ENCODE data around the gene G6PC1. TPM values are rescaled to one million over a fixed set of nuclear protein-coding genes. Genes with fewer than 3 reads are reported as not detected.
"Not testable (repeated sequence)": the region's sequence is repeated elsewhere in the genome, so short reads cannot be mapped to it uniquely, and the experiment has no call there.

G6PC1 gene
- total RNA-seq, 1 donor from 2014 or later = not detected

GRCh38 chr17:42895185-42895555 is 5.4 kb upstream of the G6PC1 start:
- TF ChIP-seq CTCF (conservative IDR thresholded peaks at IDR 0.05) = no peak
- Mint-ChIP-seq H3K36me3 (ENCODE audit: low read depth) (no peaks in the 10 kb centered on the region), H3K27ac (ENCODE audit: unreplicated experiment) (no peak overlapping the region), H3K27me3 (ENCODE audit: low read depth) (peaks cover 27% of the 10 kb centered on the region), H3K4me3 (no peak overlapping the region), H3K9me3 (no peaks in the 10 kb centered on the region), H3K4me1 (no peaks in the 10 kb centered on the region)
- DNase-seq (ENCODE audit: low read depth, low spot score) = no peak

GRCh38 chr17:42898147-42898811 is 2.3 kb upstream of the G6PC1 start:
- no peak overlapping the region for H3K4me3 Mint-ChIP-seq
- no peak for TF ChIP-seq CTCF (conservative IDR thresholded peaks at IDR 0.05)
- peaks cover 31% of the 10 kb centered on the region for H3K27me3 Mint-ChIP-seq (ENCODE audit: low read depth)
- DNase-seq (ENCODE audit: low read depth, low spot score) = no peak
- H3K4me1 Mint-ChIP-seq = no peaks in the 10 kb centered on the region
- H3K9me3 Mint-ChIP-seq = no peaks in the 10 kb centered on the region
- no peaks in the 10 kb centered on the region for H3K36me3 Mint-ChIP-seq (ENCODE audit: low read depth)
- H3K27ac Mint-ChIP-seq (ENCODE audit: unreplicated experiment) = no peak overlapping the region

- DNase-seq (ENCODE audit: low read depth, low spot score); H3K36me3 Mint-ChIP-seq (ENCODE audit: low read depth); H3K27ac Mint-ChIP-seq (ENCODE audit: unreplicated experiment); H3K9me3 Mint-ChIP-seq; H3K4me3 Mint-ChIP-seq; H3K4me1 Mint-ChIP-seq: not testable (repeated sequence)
- peaks cover 26% of the 10 kb centered on the region for H3K27me3 Mint-ChIP-seq (ENCODE audit: low read depth)
Observed at GRCh38 chr17:42899981-42900380, 618 bp upstream of the G6PC1 start.

- peaks cover 29% of the 10 kb centered on the region for H3K27me3 Mint-ChIP-seq (ENCODE audit: low read depth)
- no peaks in the 10 kb centered on the region for H3K4me1 Mint-ChIP-seq
- H3K36me3 Mint-ChIP-seq (ENCODE audit: low read depth) = no peaks in the 10 kb centered on the region
- no peak overlapping the region for H3K27ac Mint-ChIP-seq (ENCODE audit: unreplicated experiment)
- H3K9me3 Mint-ChIP-seq = no peaks in the 10 kb centered on the region
- DNase-seq (ENCODE audit: low read depth, low spot score) = no peak
- no peak for TF ChIP-seq CTCF (conservative IDR thresholded peaks at IDR 0.05)
- H3K4me3 Mint-ChIP-seq = no peak overlapping the region
Observed at GRCh38 chr17:42901535-42902229, 1.1 kb downstream of the G6PC1 start.

- no peaks in the 10 kb centered on the region for H3K4me1 Mint-ChIP-seq
- H3K4me3 Mint-ChIP-seq = no peak overlapping the region
- no peak for DNase-seq (ENCODE audit: low read depth, low spot score)
- TF ChIP-seq CTCF (conservative IDR thresholded peaks at IDR 0.05) = no peak
- H3K36me3 Mint-ChIP-seq (ENCODE audit: low read depth) = no peaks in the 10 kb centered on the region
- H3K27ac Mint-ChIP-seq (ENCODE audit: unreplicated experiment) = no peak overlapping the region
- H3K9me3 Mint-ChIP-seq = no peaks in the 10 kb centered on the region
- peaks cover 34% of the 10 kb centered on the region for H3K27me3 Mint-ChIP-seq (ENCODE audit: low read depth)
Observed at GRCh38 chr17:42904110-42904469, 3.5 kb downstream of the G6PC1 start.

- no peak for TF ChIP-seq CTCF (conservative IDR thresholded peaks at IDR 0.05)
- Mint-ChIP-seq H3K36me3 (ENCODE audit: low read depth) (no peaks in the 10 kb centered on the region), H3K9me3 (no peaks in the 10 kb centered on the region), H3K4me1 (no peaks in the 10 kb centered on the region), H3K27ac (ENCODE audit: unreplicated experiment) (no peak overlapping the region), H3K4me3 (no peak overlapping the region), H3K27me3 (ENCODE audit: low read depth) (peaks cover 42% of the 10 kb centered on the region)
- DNase-seq (ENCODE audit: low read depth, low spot score) = no peak
Observed at GRCh38 chr17:42906772-42907446, 6.3 kb downstream of the G6PC1 start.

Data from neural crest cell (in vitro differentiated cells).